Activated T-cell treated with anti-CD3 and anti-CD28 coated beads, Interleukin-2, amount 50 U/mL, for 24 hours (primary cell): Measurements from ENCODE around the gene ALDOC.

Experiments
- DNase-seq: peaks from one replicate; pipeline ENCODE4 v3.0.0-alpha.2; 2020
- H3K27ac Mint-ChIP-seq: 2 replicates; pipeline ENCODE4 v1.8.0; 2020; ENCODE audit warnings: mild to moderate bottlenecking, mixed read lengths
- H3K27me3 Mint-ChIP-seq: 2 replicates; pipeline ENCODE4 v1.8.0; 2020; ENCODE audit warnings: mixed read lengths
- H3K36me3 Mint-ChIP-seq: 2 replicates; pipeline ENCODE4 v1.8.0; 2020; ENCODE audit warnings: low read depth, mixed read lengths
- H3K4me1 Mint-ChIP-seq: 2 replicates; pipeline ENCODE4 v1.8.0; 2020; ENCODE audit warnings: low read depth, mixed read lengths
- H3K4me3 Mint-ChIP-seq: 2 replicates; pipeline ENCODE4 v1.8.0; 2020; ENCODE audit warnings: mild to moderate bottlenecking, moderate library complexity, mixed read lengths
- H3K9me3 Mint-ChIP-seq: 2 replicates; pipeline ENCODE4 v1.8.0; 2020; ENCODE audit warnings: mixed read lengths

The ALDOC gene

DNA sequence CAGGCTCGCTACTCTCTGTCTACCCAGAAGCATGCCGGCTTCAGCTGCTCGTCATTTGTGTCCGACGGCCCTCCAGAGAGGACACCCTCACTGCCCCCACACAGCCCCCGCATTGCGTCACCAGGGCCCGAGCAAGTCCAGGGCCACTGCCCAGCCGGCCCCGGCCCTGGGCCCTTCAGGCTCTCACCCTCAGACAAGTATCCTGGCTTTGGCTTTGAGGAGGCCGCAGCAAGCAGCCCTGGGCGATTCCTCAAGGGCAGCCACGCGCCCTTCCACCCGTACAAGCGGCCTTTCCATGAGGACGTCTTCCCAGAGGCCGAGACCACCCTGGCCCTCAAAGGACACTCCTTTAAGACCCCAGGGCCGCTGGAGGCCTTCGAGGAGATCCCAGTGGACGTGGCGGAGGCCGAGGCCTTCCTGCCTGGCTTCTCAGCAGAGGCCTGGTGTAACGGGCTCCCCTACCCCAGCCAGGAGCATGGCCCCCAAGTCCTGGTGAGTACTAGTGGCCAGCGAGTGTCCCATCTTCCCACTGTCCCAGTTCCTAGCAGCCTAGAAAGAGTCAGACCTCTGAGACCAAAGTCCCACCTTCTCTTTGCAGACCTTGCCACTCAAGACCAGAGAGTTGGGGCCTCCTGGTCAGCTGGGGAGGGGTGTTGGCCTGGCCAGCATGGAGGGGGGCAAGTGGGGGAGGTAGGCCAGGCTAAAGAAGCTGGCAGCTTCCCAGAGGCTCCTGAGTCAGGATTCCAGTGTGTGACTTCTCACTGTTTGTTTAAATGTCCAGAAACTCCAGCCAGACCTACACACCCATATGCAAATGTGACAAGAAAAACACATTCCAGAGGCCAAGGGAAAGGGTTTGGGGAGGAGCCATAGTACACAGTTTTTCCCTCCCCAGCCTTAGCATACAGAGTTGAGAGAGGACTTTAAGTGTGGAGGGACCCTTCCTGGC, 51.9 kb downstream of the ALDOC start:
- Mint-ChIP-seq H3K4me3 (no peak overlapping the region), H3K9me3 (no peaks in the 10 kb centered on the region), H3K4me1 (no peaks in the 10 kb centered on the region), H3K27ac (no peak overlapping the region), H3K36me3 (no peaks in the 10 kb centered on the region), H3K27me3 (no peaks in the 10 kb centered on the region)
- DNase-seq, result no peak

DNA sequence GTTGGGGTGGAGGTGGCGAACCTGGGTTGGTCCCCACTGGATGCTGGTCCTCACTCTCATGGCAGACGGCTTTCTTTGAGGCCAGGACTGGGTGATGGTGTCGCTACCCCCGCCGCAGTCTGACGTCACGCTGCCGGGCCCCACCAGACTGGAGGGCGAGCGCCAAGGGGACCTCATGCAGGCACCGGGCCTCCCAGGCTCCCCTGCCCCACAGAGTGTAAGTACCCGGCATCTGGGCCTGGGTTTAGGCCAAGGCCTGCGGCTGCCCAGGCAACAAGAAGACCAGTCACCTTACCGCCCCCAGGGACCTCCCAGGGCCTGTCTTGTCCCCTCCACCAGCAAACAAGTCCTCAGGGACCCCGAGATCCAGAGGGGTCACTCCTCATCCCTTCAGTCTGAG, 52.8 kb downstream of the ALDOC start:
- Mint-ChIP-seq H3K4me3 (no peak overlapping the region), H3K27me3 (peaks cover 2% of the 10 kb centered on the region), H3K36me3 (no peaks in the 10 kb centered on the region), H3K9me3 (no peaks in the 10 kb centered on the region), H3K4me1 (no peaks in the 10 kb centered on the region), H3K27ac (no peak overlapping the region)
- DNase-seq, result no peak

DNA sequence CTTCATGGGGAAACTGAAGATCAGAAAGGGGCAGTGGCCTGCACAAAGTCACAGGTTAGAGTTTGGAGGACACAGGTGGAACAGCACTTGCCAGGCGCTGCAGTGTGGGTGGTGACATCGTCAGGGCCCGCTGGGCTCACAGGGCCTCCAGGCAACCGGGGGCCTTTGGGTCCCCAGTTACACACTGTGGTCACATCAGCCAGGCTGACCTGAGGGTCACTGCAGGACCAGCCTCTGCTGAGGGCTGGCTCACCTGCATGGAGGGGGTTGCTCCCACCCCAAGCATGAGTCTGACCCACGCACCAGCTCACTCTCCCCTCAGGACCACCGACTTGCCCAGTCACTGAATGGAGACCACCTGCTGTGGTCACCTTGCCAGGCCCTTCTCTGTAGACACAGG, 53.5 kb downstream of the ALDOC start:
- no peak for DNase-seq
- Mint-ChIP-seq H3K27me3 (peaks cover 3% of the 10 kb centered on the region), H3K9me3 (no peaks in the 10 kb centered on the region), H3K27ac (no peak overlapping the region), H3K36me3 (no peaks in the 10 kb centered on the region), H3K4me1 (no peaks in the 10 kb centered on the region), H3K4me3 (no peak overlapping the region)
